Muscle of leg (tissue), 11 donors: ENCODE results near the gene DKKL1. TPM values are rescaled to one million over a fixed set of nuclear protein-coding genes. Genes with fewer than 3 reads are reported as not detected.
A peak's percentile ranks its signal among the peaks of the same experiment; 100 is the strongest.

ENCODE experiments used
- DNase-seq: peaks from one replicate; pipeline ENCODE4 v3.0.0; 2013
- H3K27ac ChIP-seq: one replicate; pipeline ENCODE4 v1.5.1; 2013; ENCODE audit warnings: mild to moderate bottlenecking, low read length, control low read depth
- H3K27me3 ChIP-seq: one replicate; pipeline ENCODE4 v1.6.1; 2013; ENCODE audit warnings: low read length; ENCODE audit not compliant: control insufficient read depth, insufficient read depth
- H3K36me3 ChIP-seq: one replicate; pipeline ENCODE4 v1.6.1; 2013; ENCODE audit warnings: low read length; ENCODE audit not compliant: control insufficient read depth, insufficient read depth
- H3K4me1 ChIP-seq: one replicate; pipeline ENCODE4 v1.6.1; 2013; ENCODE audit warnings: low read length; ENCODE audit not compliant: control insufficient read depth, insufficient read depth
- H3K4me3 ChIP-seq: one replicate; pipeline ENCODE4 v1.5.1; 2013; ENCODE audit warnings: low read length, control low read depth
- H3K9me3 ChIP-seq: replicated peaks from 2 replicates; pipeline ENCODE4 v1.6.1; 2013; ENCODE audit warnings: low read depth, low read length; ENCODE audit not compliant: control insufficient read depth
- WGBS: methylation state at CpG from one replicate; pipeline ENCODE4 v1.1.5; 2013; ENCODE audit warnings: missing lambda C conversion rate; ENCODE audit not compliant: insufficient coverage; 5-methylcytosine and 5-hydroxymethylcytosine counted together
- polyA plus RNA-seq, 8 donors: library from polyadenylated mRNA; unstranded; fragments of 120-200 nt; gene quantifications; one replicate each; pipeline versions ENCODE4 v1.2.1 to v1.2.3, GENCODE V29; 2013; ENCODE audit warnings: inconsistent platforms in 1 of 8, low replicate concordance in 1 of 8; ENCODE audit not compliant: insufficient read length in 8 of 8, insufficient read depth in 1 of 8
- total RNA-seq: library from RNA; stranded (reverse); fragments of 120-200 nt; gene quantifications from one replicate; pipeline ENCODE4 v1.2.4, GENCODE V29; 2013

Gene DKKL1
- total and polyA plus RNA-seq, 9 donors: 1.4 to 4.0 (median 3.0) TPM

- 62% methylated on average over 14 of the region's 15 CpGs for WGBS
- DNase-seq: no peak
- Histone ChIP-seq H3K4me3 (no peak overlapping the region), H3K27ac (no peak overlapping the region), H3K4me1 (peaks cover 3% of the 10 kb centered on the region), H3K36me3 (no peaks in the 10 kb centered on the region), H3K9me3 (no peaks in the 10 kb centered on the region), H3K27me3 (peaks cover 20% of the 10 kb centered on the region)
Observed at GRCh38 chr19:49395581-49396407, 32.1 kb downstream of the DKKL1 start.

- Histone ChIP-seq H3K27me3 (peaks cover 20% of the 10 kb centered on the region), H3K9me3 (no peaks in the 10 kb centered on the region), H3K4me1 (peaks cover 3% of the 10 kb centered on the region), H3K27ac (no peak overlapping the region), H3K36me3 (no peaks in the 10 kb centered on the region), H3K4me3 (no peak overlapping the region)
- 81% methylated on average over 6 of the region's 8 CpGs for WGBS
- DNase-seq: no peak
Observed at GRCh38 chr19:49396738-49397505, 33.2 kb downstream of the DKKL1 start.

GRCh38 chr19:49398001-49398615 lies 34.4 kb downstream of the DKKL1 start:
- H3K4me1 ChIP-seq: peaks cover 7% of the 10 kb centered on the region
- no peaks in the 10 kb centered on the region for H3K9me3 ChIP-seq
- no peak overlapping the region for H3K4me3 ChIP-seq
- no peak overlapping the region for H3K27ac ChIP-seq
- 41% methylated on average over 3 of the region's 11 CpGs for WGBS
- DNase-seq: no peak
- peaks cover 13% of the 10 kb centered on the region for H3K27me3 ChIP-seq
- H3K36me3 ChIP-seq: no peaks in the 10 kb centered on the region

- DNase-seq: no peak
- WGBS: no CpG with 5 or more reads among the region's 6 CpGs
- peaks cover 15% of the 10 kb centered on the region for H3K4me1 ChIP-seq
- H3K9me3 ChIP-seq: no peaks in the 10 kb centered on the region
- no peaks in the 10 kb centered on the region for H3K36me3 ChIP-seq
- no peak overlapping the region for H3K4me3 ChIP-seq
- H3K27ac ChIP-seq: no peak overlapping the region
- peaks cover 6% of the 10 kb centered on the region for H3K27me3 ChIP-seq
Observed at GRCh38 chr19:49398931-49399330, 35.3 kb downstream of the DKKL1 start.

GRCh38 chr19:49400029-49400428 lies 36.4 kb downstream of the DKKL1 start:
- 100% methylated on average over 1 of the region's 6 CpGs for WGBS
- Histone ChIP-seq H3K27me3 (peaks cover 5% of the 10 kb centered on the region), H3K9me3 (no peaks in the 10 kb centered on the region), H3K4me3 (no peak overlapping the region), H3K36me3 (no peaks in the 10 kb centered on the region), H3K27ac (no peak overlapping the region), H3K4me1 (peaks cover 19% of the 10 kb centered on the region)
- DNase-seq: no peak

- Histone ChIP-seq H3K27me3 (no peaks in the 10 kb centered on the region), H3K27ac (peak overlapping the region; percentile 17), H3K9me3 (no peaks in the 10 kb centered on the region), H3K4me1 (peaks cover 16% of the 10 kb centered on the region), H3K4me3 (no peak overlapping the region), H3K36me3 (no peaks in the 10 kb centered on the region)
- WGBS: no CpG with 5 or more reads among the region's 7 CpGs
- peak; percentile 46 for DNase-seq
Observed at GRCh38 chr19:49403404-49404187, 39.9 kb downstream of the DKKL1 start.

- Histone ChIP-seq H3K4me1 (peaks cover 19% of the 10 kb centered on the region), H3K27me3 (peaks cover 2% of the 10 kb centered on the region), H3K27ac (no peak overlapping the region), H3K9me3 (no peaks in the 10 kb centered on the region), H3K36me3 (no peaks in the 10 kb centered on the region), H3K4me3 (no peak overlapping the region)
- WGBS: 52% methylated on average over 5 of the region's 7 CpGs
- DNase-seq: no peak
Observed at GRCh38 chr19:49407079-49407478, 43.4 kb downstream of the DKKL1 start.

GRCh38 chr19:49407482-49408015 lies 43.9 kb downstream of the DKKL1 start:
- Histone ChIP-seq H3K36me3 (no peaks in the 10 kb centered on the region), H3K27ac (no peak overlapping the region), H3K9me3 (no peaks in the 10 kb centered on the region), H3K4me3 (no peak overlapping the region), H3K27me3 (peaks cover 2% of the 10 kb centered on the region), H3K4me1 (peaks cover 20% of the 10 kb centered on the region)
- no peak for DNase-seq
- 85% methylated on average over 13 of the region's 16 CpGs for WGBS

GRCh38 chr19:49408816-49409440 lies 45.3 kb downstream of the DKKL1 start:
- Histone ChIP-seq H3K27ac (no peak overlapping the region), H3K9me3 (no peaks in the 10 kb centered on the region), H3K4me1 (peaks cover 22% of the 10 kb centered on the region), H3K36me3 (no peaks in the 10 kb centered on the region), H3K27me3 (peaks cover 2% of the 10 kb centered on the region), H3K4me3 (no peak overlapping the region)
- 60% methylated on average over 8 of the region's 8 CpGs for WGBS
- DNase-seq: no peak
